HG02970 (cell line): ENCODE data around the gene ASPG.

Source experiments
- ATAC-seq: cut with Tn5 transposase; IDR thresholded peaks from one replicate; pipeline ENCODE4 v1.9.1; 2021; ENCODE audit warnings: mild to moderate bottlenecking, moderate library complexity, moderate number of reproducible peaks; ENCODE audit not compliant: unreplicated experiment, low FRiP score

The ASPG gene

DNA sequence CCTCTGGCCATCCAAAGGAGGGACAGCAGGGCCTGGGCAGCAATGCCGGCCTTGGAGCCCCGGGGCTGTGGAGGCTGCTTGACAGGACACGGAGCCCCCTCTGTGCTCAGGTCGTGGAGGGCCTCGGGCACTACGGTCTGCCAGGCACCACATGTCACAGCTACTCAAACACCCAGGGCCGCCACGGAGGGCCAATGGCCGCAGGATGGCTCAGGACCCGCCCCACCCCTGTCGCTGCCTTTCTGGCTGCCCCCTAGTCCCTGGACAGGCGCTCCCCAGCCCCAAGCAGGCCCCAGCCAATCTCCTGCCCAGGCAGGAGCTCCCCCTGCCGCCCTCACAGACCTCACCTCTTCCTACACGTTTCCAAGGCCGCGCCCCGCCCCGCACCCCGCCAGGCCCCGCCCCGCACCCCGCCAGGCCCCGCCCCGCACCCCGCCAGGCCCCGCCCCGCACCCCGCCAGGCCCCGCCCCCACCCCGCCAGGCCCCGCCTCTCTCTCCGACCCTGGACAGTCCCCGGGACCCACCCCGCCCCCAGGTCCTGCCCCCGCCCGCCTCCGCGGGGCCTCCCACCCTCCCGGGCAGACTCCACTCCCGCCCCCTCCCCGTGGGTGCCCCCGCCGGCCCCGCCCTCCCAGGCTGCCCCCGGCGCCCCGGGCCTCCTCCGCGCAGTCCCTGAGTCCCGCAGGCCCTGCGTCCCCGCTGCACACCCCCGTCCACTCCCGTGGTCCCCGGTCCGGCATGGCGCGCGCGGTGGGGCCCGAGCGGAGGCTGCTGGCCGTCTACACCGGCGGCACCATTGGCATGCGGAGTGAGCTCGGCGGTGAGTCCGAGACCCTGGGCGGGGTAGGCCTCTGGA lies at the start of gene ASPG:
TSS of gene ASPG (plus strand) at position 669 of the 857 bp plus-strand sequence. CDS start at position 740, 71 bp downstream.
- no peak for ATAC-seq

DNA sequence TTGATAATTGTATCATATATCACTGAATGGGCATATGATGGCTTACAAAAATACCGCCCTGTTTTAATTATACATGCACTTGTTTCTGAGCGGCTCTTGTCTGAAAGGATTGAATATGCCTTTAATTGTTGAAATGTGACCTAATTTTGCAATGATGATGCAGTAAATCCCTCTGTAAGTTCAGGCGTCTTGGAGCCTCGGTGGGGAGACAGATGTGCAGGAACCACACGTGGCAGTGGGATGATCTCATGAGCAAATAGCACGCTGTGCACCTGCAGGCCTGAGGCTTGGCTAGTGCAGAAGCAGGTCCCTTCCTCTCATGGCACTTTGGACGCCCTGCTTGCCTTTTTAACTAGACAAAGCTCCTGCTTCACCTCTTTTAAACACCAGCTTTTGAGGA lies 49.3 kb upstream of the ASPG start:
- ATAC-seq, result no peak

DNA sequence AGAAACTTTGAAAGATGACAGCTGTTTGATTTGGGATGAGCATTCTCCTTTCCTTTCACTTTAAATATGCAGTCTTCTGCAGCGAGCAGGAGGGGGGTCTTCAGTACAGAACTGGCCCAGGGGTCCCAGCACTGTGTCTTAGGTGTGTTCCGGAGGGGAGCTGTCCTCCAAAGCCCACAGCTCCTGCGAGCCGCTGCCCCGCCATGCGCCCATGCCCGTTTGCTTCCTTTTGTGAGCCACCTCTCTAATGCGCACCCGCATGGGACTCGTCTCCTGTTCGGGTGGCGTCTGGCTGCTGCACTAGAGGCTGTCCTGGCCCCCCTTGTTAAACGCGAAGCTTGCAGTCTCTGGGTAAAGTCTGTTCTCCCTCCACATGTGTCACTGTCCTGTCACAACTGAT lies 48.4 kb upstream of the ASPG start:
- no peak for ATAC-seq

DNA sequence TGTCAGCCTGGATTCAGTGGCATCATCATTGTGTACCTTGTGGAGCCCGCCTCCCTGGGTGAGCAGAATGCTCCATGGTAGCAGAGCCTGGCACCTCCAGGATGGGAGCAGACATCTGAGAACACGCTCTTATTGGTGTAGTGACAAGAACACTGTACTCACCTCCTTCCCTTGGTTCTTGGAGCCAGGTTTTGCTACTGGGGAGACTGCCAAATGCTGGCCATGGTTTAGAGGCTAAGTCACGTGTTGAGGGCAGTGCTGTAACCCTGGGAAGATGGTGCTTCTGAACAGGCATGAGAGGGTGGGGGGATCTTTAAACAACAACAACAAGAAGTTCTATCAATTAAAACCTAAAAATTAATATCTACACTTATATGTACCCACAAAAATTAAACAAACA lies 47.6 kb upstream of the ASPG start:
- no peak for ATAC-seq

DNA sequence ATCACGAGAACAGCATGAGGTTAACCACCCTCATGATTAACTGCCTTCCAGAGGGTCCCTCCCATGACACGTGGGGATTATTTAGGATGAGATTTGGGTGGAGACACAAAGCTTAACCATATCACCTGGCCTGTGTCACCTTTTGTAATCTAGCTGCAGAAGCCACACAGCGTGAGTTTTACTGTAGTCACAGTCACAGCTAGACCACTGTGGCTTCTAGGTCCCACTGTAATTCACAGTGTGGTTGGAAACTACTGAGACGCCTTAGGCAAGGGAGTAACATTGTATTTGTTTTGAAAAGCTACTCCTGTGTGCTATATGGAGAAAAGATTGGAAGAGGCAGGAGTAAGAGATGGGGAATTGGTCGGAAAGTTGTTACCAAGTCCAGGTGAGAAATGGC lies 46.3 kb upstream of the ASPG start:
- ATAC-seq, result no peak

DNA sequence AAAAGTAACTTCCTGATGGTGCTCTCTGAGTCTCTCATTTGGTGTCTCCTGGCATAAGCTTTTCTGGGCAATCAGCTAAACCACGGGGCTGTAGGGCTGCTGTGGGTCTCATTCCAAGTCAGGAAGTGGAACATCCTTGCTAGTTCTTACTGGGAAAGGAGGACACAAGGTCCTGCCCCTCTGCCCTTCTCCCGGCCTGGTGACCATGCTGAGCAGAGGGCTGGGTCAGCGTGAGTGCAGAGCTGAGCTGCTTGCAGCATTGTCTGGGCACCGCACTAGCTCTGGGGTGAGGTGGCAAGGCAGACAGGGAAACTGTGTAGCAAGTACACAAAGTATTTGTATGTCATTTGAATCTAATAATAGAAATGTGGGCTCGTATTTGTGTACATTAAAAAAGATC lies 45.0 kb upstream of the ASPG start:
- ATAC-seq, result no peak

DNA sequence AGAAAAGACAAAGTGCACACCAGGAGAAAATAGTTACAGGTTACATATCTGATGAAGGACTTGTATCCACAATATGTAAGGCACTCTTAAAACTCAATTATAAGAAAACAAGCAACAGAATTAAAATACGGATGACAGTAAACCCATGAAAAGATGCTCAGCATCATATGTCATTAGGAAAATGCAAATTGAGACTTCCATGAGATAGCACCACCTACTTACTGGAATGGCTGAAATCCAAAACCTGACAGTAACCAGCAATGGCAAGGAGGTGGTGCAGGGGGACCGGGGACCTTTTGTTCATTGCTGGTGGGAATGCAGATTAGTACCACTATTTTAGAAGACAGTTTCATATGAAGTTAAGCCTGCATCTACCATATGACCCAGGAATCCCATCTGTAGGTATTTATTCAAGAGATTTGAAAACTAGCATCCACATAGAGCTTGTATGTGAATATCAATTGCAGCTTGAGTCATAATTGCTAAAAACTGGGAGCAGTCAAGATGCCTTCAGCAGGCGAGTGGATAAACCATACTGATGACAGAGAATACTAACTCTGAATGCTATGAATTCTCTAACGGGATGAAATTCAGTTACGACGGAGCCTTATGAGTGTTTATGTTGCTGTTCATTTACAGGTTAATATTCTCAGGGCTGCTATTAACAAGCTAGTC lies 43.9 kb upstream of the ASPG start:
- ATAC-seq, result no peak

DNA sequence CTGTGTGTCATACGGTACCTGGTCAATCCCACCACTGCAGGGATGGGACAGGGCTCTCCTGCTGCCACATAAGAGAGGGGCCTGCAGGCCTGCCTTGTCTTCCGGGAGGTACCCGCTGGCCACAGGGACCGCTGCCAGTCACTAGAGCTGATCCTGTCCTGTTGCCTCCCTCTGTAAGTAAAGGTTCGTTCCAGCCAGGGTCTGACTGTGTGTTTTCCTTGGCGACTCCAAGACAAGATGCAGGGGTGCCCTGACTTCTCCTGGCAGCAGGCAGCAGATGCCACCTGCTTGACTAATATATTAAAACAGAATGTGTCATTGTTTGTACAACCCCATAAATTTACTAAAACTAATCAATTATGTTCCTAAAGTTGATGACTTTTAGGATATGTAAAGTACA lies 41.5 kb upstream of the ASPG start:
- no peak for ATAC-seq

DNA sequence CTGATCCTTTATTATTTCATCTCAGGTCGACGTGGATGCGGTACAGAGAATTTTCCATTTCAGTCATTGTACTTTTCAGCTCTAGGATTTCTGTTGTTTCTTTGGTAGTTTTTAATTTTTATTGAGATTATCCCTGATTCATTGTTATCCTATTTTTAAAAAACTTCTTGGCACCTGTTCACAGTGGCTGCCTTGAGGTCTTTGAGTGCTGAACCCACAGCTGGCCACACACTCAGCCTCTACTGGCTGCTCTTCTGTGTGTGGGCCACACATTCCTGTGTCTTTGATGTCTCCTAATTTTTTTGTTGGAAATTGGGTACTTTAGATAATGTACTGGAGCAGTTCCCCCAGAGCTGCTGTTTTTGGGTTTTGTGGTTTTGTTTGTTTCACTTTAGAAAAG lies 37.7 kb upstream of the ASPG start:
- no peak for ATAC-seq

DNA sequence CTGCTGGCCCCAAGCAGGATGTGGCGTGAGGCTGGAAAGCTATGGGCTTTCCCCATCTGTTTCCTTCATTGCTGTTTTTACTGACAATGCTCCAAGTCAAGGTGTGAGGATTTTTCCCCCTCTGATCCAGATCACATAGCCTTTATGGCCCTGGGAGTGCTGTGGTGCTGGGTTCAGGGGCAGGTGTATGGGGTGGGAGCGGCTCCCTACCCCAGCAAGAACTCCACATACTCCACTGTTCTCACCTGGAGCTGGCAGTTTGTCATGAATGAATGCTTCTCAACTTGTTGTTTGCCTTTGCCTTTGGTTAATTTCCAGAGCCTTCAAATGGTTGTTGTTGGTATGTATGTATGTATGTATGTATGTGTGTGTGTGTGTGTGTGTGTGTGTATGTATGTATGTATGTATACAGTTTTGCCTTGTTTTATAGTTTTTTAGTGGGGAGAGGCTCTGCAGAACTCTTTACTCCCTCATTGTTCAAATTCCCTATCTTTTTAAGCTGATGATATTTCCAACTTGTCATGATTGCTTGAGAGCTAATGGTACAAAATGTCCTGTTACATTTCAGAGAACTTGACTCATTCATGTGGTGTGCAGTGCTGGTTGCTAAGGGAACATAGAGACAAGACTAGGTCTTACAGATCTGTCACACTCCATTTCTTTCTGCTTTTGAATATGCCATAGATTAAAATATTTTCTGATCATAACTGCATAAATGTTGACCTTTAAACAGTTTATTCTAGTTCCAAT lies 36.6 kb upstream of the ASPG start:
- ATAC-seq, result no peak

DNA sequence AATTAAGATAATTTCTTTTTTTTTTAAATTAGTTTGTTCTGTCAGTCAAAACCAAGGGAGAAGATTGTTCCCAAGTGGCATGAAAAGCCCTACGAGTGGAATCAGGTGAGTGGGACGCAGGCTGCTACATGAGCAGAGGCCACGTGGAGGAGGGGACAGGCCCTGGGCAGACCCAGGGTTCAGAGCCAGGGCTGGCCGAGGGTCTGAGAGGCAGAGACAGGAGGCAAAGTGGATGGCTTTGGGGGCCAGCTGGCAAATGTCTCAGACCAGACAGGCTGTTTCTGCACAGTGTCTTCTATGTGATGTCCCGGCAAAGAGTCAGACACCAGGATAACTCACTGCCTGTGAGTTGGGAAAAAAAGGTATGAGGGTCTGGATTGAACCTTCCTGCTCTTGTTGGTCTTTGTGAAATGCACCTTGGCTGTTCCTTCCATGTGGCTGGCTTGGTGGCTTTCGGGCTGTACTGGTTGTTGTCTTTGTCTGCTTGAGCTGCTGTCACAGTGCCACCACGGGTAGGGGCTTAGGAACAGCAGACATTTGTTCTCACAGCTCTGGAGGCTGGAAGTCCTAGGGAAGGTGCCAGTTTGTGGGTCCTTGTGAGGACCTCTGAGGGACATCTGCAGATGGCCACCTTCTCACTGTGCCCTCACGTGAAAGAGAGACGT lies 35.8 kb upstream of the ASPG start:
- no peak for ATAC-seq

DNA sequence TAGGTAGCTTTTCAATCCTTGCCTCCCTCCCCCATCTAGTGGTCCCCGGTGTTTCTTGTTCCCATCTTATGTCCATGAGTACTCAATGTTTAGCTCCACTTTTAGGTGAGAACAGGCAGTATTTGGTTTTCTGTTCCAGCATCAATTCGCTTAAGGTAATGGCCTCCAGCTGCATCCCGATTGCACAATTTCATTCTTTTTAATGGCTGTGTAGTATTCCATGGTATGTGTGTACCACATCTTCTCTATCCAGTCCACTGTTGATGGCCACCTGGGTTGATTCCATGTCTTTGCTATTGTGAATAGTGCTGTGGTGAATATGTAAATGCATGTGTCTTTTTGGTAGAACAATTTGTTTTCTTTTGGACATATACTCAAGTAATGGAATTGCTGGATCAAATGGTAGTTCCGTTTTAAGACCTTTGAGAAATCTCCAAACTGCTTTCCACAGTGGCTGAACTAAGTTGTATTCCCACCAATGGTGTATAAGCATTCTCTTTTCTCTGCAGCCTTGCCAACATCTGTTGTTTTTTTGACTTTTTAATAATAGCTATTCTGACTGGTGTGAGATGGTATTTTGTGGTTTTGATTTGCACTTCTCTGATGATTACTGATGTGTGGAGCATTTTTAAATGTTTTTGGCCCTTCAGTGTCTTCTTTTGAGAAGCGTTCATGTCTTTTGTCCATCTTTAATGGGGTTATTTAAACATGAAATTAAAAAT lies 34.2 kb upstream of the ASPG start:
- no peak for ATAC-seq

DNA sequence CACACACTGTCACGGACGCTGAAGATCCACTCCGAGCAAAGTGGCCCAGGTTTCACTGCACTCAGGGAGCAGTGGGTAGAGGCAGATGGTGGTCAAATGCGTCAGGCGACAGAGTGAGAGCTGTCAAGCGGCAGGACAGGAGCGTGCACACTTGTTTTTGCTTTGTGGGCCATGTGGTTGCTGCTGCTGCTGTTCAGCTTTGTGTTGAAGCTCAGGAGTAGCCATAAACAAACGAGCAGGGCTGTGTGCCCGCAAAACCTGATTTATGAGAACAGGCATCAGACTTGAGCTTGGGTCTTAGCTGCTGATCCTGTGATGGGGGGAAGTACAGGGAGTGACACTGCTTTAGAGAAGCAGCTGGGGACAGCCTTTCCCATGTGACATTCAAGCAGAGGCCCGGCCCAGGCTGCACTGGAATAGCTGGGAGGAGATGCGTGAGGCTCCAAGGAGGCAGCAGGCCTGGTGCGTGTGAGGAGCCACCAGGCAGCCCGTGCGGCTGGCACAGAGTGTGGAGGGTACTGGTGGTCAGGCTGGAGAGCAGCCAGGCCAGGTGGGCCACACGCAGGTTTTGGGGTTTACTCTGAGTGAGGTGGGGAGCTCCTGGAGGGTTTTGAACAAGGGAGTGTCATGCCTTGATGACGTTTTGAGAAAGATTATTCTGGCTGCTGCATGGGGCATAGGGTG lies 31.1 kb upstream of the ASPG start:
- ATAC-seq, result no peak

DNA sequence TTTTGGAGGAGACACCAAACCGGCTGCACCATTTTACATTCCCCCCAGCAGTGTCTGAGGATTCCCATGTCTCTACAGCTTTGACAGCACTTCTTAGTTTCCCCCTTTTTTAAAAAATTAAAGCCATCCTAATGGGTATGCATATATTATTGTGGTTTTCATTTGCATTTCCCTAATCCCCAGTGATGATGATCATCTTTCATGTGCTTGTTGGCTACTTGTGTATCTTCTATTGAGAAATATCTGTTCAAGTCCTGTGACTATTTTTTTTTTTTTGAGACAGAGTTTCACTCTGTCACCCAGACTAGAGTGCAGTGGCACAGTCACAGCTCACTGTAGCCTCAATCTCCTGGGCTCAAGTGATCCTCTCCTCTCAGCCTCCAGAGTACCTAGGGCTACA lies 23.2 kb upstream of the ASPG start:
- ATAC-seq, result no peak

DNA sequence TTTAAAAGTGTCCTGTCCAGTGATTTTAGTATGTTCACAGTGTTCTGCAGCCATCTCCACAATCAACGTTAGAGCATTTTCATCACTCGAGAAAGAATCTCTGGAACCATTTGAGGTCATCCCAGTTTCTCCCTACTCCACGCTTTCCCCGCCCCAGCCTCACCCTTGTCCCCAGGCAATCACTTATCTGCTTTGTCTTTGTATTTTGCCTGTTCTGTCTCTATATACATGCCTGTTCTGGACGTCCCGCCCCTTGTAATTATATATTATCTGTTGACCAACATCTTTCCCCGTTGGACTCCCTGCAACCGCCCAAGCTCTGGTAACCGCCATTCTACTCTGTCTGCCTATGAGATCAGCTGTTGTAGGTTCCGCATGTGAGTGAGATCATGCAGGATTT lies 21.5 kb upstream of the ASPG start:
- ATAC-seq, result no peak

DNA sequence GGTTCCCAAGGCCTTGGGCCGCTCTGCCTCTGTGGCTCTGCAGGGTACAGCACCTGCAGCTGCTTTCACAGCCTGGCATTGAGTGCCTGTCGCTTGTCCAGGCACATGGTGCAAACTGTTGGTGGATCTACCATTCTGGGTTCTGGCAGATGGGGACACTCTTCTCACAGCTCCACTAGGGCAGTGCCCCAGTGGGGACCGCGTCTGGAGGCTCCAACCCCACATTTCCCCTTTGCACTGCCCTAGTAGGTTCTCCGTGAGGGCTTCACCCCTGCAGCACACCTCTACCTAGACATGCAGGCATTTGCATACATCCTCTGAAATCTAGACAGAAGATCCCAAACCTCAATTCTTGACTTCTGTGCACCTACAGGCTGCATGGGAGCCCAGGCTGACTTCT lies 19.2 kb upstream of the ASPG start:
- no peak for ATAC-seq

DNA sequence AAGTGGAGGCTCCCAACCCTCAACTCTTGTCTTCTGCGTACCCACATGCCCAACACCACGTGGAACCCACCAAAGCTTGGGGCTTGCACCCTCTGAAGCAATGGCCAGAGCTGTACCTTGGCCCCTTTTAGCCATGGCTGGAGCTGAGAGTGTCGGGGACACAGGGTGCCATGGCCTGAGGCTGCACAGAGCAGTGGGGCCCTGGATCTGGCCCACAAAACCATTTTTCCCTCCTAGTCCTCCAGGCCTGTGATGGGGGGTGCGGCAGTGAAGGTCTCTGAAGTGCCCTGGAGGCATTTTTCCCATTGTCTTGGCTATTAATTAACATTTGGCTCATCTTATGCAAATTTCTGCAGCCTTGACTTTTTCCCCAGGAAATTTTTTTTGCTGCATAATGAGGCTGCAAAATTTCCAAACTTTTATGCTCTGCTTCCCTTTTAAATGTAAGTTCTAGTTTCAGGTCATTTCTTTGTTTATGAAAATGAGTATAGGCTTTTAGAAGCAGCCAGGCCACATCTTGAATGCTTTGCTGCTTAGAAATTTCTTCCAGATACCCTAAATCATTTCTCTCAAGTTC lies 18.7 kb upstream of the ASPG start:
- ATAC-seq, result no peak

DNA sequence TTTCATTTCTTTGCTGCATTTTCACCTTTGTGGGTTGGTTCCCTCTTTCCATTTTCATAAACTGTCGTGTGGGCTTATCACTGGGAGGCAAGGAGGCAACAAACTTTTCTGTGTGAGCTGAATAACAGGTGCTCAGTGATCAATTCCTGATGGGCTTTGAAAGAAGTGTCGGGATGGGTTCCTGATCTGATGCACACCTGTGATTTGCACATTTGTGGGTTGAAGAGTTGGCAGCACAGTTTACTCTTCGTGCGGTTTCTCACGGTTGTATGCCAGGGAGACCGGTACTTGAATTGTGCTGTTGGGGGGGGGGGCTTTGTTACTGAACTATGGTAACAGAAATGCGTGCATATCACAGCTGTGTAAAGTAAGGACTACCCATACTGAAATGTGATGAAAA lies 16.0 kb upstream of the ASPG start:
- no peak for ATAC-seq

DNA sequence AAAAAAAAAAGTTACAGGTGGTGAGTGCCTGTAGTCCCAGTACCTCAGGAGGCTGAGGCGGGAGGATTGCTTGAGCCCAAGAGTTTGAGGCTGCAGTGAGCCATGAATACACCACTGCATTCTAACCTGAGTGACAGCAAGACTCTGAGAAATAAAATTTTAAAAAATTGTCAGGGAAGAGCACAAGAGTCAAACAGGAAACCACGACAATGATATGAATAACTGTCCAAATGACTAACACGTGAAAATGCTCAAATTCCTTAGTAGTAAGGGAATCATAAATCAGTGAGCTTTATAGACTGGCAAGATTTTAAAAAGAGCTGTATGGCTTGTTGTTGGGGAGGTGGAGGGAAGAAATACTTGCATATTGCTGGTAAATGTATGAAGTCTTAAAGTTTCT lies 12.9 kb upstream of the ASPG start:
- ATAC-seq, result no peak
